OCI-LY3 (cell line): ENCODE results near the gene ASCC1.

Source experiments
- EZH2phosphoT487 ChIP-seq: fragments of 200-600 bp; shearing (Covaris generic); IDR thresholded peaks from 2 replicates; pipeline ENCODE4 v1.6.1; 2018; ENCODE audit warnings: antibody characterized with exemption, mixed run types, low read depth
- TF ChIP-seq, protein P1 (sequence below): fragments of 200-600, 300-600 bp; sonication (generic); IDR thresholded peaks from 2 replicates; pipeline ENCODE4 v1.5.1; 2014; ENCODE audit warnings: antibody characterized with exemption, low read length, low read depth

DNA sequence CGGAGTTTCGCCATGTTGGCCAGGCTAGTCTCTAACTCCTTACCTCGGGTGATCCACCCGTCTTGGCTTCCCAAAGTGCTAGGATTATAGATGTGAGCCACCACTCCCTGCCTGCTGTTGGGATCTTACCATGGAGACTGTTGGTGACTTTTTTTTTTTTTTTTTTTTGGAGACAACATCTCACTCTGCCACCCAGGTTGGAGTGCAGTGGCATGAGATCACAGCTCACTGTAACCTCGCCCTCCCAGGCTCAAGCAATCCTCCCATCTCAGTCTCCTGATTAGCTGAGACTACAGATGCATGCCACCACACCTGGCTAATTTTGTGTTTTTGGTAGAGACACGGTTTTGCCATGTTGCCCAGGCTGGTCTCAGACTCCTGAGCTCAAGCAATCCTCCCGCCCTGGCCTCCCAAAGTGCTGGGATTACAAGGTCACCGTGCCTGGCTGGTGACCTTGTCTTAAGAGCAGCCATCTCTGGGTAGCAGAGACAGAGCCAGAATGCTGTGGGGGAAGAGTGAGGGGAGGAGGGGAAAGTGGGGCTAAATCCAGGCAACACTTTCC, 25.7 kb upstream of the ASCC1 start:
- TF ChIP-seq, protein P1, sequence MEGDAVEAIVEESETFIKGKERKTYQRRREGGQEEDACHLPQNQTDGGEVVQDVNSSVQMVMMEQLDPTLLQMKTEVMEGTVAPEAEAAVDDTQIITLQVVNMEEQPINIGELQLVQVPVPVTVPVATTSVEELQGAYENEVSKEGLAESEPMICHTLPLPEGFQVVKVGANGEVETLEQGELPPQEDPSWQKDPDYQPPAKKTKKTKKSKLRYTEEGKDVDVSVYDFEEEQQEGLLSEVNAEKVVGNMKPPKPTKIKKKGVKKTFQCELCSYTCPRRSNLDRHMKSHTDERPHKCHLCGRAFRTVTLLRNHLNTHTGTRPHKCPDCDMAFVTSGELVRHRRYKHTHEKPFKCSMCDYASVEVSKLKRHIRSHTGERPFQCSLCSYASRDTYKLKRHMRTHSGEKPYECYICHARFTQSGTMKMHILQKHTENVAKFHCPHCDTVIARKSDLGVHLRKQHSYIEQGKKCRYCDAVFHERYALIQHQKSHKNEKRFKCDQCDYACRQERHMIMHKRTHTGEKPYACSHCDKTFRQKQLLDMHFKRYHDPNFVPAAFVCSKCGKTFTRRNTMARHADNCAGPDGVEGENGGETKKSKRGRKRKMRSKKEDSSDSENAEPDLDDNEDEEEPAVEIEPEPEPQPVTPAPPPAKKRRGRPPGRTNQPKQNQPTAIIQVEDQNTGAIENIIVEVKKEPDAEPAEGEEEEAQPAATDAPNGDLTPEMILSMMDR, result no peak
- no peak for TF ChIP-seq EZH2phosphoT487
